Coronary artery (tissue), 2 donors: ENCODE results near the gene SCGB1C1.
A peak's percentile ranks its signal among the peaks of the same experiment; 100 is the strongest.
"Not testable (repeated sequence)": the region's sequence is repeated elsewhere in the genome, so short reads cannot be mapped to it uniquely, and the experiment has no call there.

Source experiments
- DNase-seq: peaks from one replicate; pipeline ENCODE4 v3.0.0-alpha.2; 2017; ENCODE audit warnings: low spot score
- H3K27ac ChIP-seq, 2 donors: fragments of 200-600 bp; sonication (generic); one replicate each; pipeline ENCODE4 v1.5.1; 2016 to 2019
- H3K4me3 ChIP-seq: fragments of 200-600 bp; sonication (generic); 2 replicates; pipeline ENCODE4 v1.5.1; 2016; ENCODE audit warnings: mild to moderate bottlenecking, moderate library complexity
- TF ChIP-seq, protein P1 (sequence below): fragments of 200-600 bp; sonication (generic); IDR thresholded peaks from one replicate; pipeline ENCODE4 v1.5.1; 2019; ENCODE audit warnings: antibody characterized with exemption

Gene SCGB1C1

DNA sequence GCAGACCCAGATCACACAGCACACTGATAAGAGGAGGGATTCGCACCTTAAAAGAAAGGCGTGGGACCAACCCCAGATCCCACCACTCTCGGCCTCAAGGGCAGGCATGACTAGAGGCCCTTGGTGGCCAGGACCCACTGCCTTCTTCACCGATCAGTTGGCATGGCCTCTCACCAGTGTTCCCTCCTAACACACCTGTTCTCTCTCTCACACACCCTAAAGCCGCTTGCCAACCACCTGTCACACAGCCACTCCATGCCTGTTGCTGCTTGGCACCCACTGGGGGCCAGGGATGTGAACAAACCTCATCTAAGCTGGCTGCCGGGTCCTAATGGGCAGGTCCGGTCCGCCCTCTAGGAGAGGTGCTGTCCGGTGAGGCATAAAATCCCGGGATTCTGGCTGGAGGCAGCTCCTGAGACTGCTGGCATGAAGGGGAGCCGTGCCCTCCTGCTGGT lies at the start of gene SCGB1C1:
Gene SCGB1C1 (plus strand): TSS at position 405 of the 455 bp plus-strand sequence. CDS start 22 bp downstream, at position 427.
- not testable (repeated sequence) for H3K4me3 ChIP-seq, DNase-seq, H3K27ac ChIP-seq

DNA sequence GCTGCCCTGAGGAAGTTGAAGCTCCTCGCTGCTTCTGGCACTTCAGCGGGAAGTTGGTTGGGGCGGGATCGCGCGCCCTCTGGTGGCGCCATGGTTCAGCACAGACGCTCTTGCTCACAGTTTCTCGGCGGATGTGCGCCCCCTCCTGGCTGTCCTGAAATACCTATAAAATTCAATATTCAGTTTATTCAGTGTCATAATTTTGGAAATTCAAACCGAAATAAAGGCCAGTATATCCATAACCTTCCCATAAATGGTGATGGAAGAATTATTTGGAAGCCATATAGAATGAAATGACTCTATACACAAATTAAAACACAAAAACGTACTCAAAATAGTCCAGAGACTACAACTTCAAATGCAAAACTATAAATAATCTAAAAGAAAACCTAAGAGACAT lies 12.6 kb upstream of the SCGB1C1 start:
- not testable (repeated sequence) for DNase-seq, H3K4me3 ChIP-seq, H3K27ac ChIP-seq

DNA sequence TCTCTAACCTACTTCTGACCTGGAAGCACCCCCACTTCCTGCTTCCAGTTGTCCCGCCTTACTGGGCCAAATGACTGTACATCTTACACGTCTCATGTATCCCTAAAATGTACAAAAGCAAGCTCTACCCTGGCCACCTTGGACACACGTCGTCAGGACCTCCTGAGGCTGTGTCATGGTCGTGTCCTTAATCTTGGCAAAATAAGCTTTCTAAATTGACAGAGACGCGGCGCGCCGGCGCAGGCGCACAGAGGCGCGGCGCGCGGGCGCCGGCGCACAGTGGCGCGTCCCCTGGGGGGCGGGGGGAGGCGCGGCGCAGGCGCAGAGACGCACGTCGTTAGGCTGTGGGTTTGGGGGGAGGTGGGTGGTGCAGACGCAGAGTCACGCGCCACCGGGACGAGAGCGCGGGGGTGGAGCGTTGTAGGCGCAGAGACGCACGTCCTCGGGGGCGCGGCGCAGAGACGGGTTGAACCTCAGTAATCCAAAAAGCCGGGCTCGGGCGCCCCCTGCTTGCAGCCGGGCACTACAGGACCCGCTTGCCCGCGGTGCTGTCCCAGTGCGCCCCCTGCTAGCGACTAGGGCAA lies 3.6 kb upstream of the SCGB1C1 start:
- H3K27ac ChIP-seq, H3K4me3 ChIP-seq: not testable (repeated sequence)
- peak; percentile 61 for DNase-seq

DNA sequence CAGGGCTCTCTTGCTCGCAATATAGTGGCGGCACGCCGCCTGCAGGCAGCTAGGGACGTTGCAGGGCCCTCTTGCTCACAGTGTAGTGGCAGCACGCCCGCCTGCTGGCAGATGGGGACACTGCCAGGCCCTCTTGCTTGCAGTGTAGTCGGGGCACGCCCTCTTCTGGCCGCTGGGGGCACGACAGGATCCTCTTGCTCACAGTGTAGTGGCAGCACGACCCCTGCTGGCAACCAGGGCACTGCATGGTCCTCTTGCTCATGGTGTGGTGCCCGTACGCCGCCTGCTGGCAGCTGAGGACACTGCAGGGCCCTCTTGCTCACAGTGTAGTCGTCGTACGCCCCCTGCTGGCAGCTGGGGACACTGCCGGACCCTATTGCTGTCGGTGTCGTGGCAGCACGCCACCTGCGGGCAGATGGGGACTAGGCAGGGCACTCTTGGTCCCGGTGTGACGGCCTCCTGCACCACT lies 3.0 kb upstream of the SCGB1C1 start:
- not testable (repeated sequence) for DNase-seq, H3K4me3 ChIP-seq, H3K27ac ChIP-seq

DNA sequence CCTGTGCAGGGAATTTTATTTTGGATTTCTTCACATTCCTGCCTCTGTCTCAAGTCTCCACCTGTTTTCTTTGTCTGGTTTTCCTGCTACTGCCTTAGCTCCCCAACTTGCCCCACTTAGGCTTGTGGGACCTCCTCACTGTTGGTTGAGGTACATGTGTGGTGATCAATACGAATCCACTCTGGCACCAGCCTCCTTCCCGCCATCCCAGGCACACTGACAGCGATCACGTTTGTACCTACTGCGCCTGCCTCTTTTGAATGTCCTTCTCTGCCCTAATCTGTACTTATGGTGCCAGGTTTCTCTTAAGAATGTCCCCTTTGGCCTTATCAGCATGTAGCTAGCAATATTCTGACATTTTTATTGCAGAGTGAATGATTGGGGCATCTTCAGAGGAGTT lies 2.3 kb upstream of the SCGB1C1 start:
- not testable (repeated sequence) for H3K27ac ChIP-seq, DNase-seq, H3K4me3 ChIP-seq

DNA sequence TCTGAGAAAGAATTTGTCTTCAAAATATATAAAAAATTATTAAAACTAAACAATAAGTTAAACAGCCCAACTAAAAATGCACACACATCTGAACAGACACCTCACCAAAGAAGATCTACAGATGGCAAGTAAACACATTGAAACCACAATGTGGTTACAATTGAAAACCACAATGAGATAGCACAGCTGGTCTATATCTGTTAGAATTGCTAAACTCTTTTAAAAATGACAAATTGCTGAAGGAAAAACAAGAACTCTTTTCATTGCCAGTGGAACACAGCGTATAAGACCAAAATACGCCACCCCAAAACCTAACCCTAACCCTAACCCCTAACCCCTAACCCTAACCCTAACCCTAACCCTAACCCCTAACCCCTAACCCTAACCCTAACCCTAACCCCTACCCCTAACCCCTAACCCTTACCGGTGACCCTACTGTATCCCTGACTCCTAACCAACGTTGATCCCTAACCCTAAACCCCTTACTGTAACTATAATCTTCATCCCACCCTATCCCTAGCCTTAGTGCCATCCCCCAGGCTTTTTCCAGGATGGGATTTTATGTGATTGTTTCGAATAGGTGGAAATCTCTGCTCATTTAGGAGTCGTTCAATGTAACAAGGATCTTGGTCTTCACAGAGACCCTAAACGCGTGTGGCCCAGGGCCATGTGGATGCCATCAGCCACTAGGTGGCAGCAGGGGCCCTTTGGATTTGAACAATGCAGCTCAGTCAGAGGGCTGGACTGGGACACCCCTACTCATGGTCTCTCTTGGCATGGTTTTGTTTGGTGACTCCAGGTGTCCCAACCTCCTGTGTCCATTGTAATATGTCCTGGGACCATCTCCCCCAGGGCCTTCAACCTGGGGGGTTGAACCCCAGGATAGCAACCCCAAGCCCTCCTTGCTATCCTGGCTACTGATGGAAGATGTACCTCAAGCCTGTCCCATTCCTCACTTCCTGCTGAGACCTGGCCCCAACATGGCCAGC lies 1.1 kb upstream of the SCGB1C1 start:
- not testable (repeated sequence) for H3K27ac ChIP-seq, H3K4me3 ChIP-seq
- TF ChIP-seq, protein P1, sequence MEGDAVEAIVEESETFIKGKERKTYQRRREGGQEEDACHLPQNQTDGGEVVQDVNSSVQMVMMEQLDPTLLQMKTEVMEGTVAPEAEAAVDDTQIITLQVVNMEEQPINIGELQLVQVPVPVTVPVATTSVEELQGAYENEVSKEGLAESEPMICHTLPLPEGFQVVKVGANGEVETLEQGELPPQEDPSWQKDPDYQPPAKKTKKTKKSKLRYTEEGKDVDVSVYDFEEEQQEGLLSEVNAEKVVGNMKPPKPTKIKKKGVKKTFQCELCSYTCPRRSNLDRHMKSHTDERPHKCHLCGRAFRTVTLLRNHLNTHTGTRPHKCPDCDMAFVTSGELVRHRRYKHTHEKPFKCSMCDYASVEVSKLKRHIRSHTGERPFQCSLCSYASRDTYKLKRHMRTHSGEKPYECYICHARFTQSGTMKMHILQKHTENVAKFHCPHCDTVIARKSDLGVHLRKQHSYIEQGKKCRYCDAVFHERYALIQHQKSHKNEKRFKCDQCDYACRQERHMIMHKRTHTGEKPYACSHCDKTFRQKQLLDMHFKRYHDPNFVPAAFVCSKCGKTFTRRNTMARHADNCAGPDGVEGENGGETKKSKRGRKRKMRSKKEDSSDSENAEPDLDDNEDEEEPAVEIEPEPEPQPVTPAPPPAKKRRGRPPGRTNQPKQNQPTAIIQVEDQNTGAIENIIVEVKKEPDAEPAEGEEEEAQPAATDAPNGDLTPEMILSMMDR = peak; percentile 52
- DNase-seq = peak; percentile 61

DNA sequence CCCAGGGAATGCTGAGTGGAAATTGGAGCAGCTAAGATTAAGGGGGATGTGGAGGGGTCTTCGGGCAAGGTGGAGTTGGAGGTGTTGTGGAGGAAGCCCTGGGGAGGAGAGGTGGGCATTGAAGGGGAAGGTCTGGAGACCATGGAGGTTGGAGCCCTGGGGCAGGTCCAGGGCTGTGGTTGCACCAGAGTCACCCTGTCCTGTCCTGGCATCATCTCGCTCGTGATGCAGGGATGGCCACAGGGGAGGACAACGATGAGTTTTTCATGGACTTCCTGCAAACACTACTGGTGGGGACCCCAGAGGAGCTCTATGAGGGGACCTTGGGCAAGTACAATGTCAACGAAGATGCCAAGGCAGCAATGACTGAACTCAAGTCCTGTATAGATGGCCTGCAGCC lies 603 bp downstream of the SCGB1C1 start:
- H3K27ac ChIP-seq, H3K4me3 ChIP-seq: not testable (repeated sequence)
- peak; percentile 45 for DNase-seq

DNA sequence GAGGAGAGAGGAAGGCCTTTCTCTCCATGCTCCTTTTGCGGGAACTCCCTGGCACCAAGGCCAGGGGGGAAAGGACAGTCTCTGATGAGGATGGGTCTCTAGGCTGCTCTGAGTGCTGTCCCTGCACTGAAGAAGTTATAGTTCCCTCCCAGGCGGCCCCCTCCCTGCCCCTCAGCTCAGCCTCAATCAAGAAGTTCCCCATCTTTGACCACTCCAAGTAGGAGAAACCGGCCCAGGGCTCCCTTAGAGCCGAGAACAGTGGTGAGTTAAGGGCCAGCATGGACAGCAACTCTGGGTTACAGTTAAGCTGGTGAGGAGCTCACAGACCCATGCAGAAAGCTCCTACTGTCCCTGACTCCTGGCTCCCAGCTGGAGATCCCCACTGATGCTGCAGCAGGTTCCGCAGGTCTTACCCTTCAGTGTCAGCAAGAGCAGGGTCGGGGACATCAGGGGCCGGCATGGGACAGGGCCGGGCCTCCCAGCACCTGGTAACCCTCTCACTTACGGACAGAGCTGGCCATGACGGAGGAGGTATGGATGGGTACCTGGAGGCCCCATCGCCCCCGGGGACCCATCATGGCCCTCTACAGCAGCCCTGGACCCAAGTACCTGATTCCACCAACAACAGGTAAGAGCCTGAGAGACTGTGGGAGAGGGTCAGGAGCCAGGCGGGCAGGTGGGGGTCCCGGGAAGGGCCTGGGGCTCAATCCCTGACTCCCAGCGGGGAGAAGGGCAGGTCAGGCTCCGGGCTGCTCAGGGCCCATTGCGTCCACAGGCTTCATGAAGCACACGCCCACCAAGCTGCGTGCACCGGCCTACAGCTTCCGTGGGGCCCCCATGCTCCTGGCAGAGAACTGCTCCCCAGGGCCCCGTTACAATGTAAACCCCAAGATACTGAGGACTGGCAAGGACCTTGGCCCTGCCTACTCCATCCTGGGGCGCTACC lies 4.2 kb downstream of the SCGB1C1 start:
- H3K27ac ChIP-seq = no peak overlapping the region
- TF ChIP-seq, protein P1 = no peak
- H3K4me3 ChIP-seq = no peak overlapping the region
- DNase-seq = peak; percentile 66

DNA sequence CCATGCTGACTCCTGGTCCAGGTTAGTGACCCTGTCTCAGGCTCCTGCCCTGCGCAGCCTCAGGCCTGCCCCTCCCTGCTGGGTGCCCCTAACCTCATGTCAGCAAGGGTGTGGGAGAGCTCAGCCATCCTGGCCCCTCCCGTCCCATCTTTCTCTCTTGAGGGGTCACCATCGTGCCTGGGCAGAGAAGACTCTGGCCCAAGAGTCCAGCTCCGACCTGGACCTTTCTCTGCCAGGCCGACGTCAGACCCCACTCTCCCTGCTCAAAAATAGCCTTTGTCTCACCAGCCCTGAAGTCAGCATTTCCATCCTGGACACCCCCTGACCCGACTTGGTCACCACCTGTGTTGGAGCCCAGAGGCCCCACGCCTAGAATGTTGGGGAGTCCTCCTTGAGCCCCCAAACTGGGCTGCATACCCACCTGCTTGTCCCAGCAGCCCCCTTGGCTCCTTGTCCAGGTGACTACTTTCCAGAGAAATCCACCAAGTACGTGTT lies 4.9 kb downstream of the SCGB1C1 start:
- H3K27ac ChIP-seq = no peak overlapping the region
- TF ChIP-seq, protein P1 = no peak
- no peak overlapping the region for H3K4me3 ChIP-seq
- DNase-seq = peak; percentile 66
